GM11168 (cell line): ENCODE data around the gene ECE1.
"Not testable (repeated sequence)": the region's sequence is repeated elsewhere in the genome, so short reads cannot be mapped to it uniquely, and the experiment has no call there.

Experiments used
- in situ Hi-C: fragments of 300-500 bp; cut with MboI; formaldehyde crosslinking; loops from one replicate; pipeline ENCODE4 v1.12.0; 2022; ENCODE audit warnings: low sequenced_read_pairs; ENCODE audit not compliant: unreplicated experiment

ECE1 gene

GRCh38 chr1:21201238-21201637 lies 89.0 kb downstream of the ECE1 start:
- in situ Hi-C loops, result not testable (repeated sequence)

GRCh38 chr1:21200767-21201166 lies 89.5 kb downstream of the ECE1 start:
- in situ Hi-C loops, result no loop called here

DNA sequence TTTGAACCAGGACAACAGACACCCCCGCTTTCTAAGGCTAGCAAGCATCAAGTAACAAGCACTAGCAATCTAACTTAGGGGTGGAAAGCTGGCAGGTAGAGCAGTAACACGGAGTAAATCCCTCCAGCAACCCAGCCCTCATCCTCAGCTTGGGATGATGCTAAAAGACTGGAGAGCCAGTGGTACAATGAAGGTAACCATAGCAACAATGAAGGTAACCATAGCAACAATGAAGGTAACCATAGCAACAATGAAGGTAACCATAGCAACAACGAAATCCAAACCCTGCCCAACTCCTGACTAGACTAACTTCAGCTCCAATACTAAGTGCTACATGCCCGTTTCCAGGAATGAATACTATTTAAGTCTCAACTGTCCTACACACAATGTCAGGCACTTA lies 91.3 kb downstream of the ECE1 start:
- in situ Hi-C loops, result loop anchor here (10.0 kb wide), 2 partner anchors 194 to 504 kb away; no protein-coding TSS in a partner anchor

- in situ Hi-C loops, result loop anchor here (10.0 kb wide), 2 partner anchors 188 to 498 kb away; no protein-coding TSS in a partner anchor
Measured at GRCh38 chr1:21192871-21193270, 97.4 kb downstream of the ECE1 start.

DNA sequence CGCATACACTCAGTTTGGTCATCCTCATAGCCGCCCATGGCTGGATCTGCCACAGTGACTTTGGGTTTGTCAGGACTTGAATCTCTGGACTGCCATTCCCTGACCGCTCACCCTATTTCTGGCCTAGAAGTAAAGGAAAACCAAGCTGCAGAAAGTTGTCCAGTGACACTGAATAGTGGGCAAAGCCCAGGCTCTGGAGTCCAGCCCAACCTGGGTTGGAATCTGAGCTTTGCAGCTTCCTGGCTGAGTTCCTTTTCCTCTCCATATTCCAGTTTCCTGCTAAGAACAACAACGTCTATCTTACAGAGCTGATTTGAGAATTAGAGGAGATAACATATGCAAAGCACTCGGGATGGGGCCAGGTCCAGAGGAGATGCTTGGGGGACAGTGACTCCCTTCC lies 98.0 kb downstream of the ECE1 start:
- in situ Hi-C loops, result loop anchor here (10.0 kb wide), 2 partner anchors 187 to 497 kb away; no protein-coding TSS in a partner anchor

GRCh38 chr1:21190771-21191170 lies 99.5 kb downstream of the ECE1 start:
- in situ Hi-C loops, result loop anchor here (10.0 kb wide), 2 partner anchors 186 to 496 kb away; no protein-coding TSS in a partner anchor

DNA sequence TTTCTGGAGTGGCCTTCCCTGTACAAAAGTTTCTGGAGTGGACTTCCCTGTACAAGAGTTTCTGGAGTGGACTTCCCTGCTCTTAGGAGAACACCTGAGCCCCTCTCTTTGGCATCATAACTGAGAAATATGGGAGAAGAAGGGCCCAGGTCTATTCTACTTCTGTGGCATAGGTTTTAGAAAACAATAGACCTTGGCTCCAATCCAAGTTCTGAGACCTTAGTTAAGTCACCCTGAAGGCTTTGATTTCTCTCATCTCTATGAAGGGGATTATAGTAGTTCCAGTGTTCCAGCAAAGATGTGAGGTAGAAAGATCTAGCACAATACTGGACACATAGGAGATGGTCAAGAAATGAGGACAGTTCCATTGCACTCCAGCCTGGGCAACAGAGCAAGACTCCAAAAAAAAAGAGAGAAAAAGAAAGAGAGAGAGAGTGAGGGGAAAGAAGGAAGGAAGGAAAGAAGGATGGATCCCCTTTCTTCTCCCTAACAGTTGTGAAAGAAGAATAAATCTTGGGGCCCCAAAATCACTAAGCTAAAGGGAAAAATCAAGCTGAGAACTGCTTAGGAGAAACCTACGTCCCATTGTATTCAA lies 100.3 kb downstream of the ECE1 start:
- in situ Hi-C loops, result loop anchor here (10.0 kb wide), 2 partner anchors 185 to 495 kb away; no protein-coding TSS in a partner anchor

GRCh38 chr1:21189421-21189820 lies 100.8 kb downstream of the ECE1 start:
- in situ Hi-C loops, result no loop called here

GRCh38 chr1:21188235-21188634 lies 102.0 kb downstream of the ECE1 start:
- in situ Hi-C loops, result no loop called here

DNA sequence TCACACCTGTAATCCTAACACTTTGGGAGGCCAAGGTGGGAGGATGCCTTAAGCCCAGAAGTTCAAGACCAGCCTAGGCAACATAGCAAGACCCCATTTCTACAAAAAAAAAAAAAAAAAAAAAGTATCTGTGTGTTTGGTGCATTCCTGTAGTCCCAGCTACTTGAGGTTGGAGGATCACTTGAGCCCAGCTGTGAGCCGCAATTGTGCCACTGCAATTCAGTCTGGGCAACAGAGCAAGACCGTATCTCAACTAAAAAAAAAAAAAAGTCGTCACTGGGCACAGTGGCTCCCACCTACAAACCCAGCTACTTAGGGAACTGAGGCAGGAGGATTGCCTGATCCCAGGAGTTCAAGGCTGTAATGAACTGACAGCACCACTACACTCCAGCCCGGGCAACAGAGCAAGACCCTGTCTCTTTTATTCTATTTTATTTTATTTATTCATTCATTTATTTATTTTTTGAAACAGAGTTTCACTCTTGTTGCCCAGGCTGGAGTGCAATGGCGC lies 105.0 kb downstream of the ECE1 start:
- in situ Hi-C loops, result no loop called here

GRCh38 chr1:21184276-21184675 lies 106.0 kb downstream of the ECE1 start:
- in situ Hi-C loops, result no loop called here

DNA sequence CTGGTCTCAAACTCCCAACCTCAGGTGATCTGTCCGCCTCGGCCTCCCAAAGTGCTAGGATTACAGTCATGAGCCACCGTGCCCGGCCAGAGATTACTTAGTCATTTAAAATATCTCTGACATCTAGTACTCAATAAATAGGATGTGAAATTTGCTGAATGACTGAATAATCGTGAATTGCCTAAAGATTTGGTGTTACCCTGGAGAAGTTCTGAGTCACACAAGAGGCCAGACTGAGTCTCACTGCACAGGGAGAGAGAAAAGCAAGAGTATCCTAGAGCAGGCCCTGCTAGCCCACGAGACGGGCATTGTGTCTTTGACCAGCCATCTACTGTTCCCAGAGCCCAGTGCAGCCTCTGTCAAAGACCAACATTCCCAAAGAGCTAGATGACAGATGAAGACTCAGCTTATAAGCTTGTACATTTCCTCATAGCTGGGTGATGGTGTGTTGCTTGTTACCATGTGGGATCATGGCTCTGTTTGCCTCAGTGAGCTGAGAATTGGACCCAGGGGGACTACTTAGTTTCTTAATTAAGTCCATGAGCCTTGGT lies 108.0 kb downstream of the ECE1 start:
- in situ Hi-C loops, result no loop called here

GRCh38 chr1:21178271-21178670 lies 112.0 kb downstream of the ECE1 start:
- in situ Hi-C loops, result not testable (repeated sequence)

GRCh38 chr1:21176586-21177555 lies 113.4 kb downstream of the ECE1 start, which contains the start of gene EIF4G3:
Gene EIF4G3, minus strand, starts transcription at chr1:21176897. Its CDS starts 174,155 bp downstream, at chr1:21002742.
- in situ Hi-C loops, result no loop called here

DNA sequence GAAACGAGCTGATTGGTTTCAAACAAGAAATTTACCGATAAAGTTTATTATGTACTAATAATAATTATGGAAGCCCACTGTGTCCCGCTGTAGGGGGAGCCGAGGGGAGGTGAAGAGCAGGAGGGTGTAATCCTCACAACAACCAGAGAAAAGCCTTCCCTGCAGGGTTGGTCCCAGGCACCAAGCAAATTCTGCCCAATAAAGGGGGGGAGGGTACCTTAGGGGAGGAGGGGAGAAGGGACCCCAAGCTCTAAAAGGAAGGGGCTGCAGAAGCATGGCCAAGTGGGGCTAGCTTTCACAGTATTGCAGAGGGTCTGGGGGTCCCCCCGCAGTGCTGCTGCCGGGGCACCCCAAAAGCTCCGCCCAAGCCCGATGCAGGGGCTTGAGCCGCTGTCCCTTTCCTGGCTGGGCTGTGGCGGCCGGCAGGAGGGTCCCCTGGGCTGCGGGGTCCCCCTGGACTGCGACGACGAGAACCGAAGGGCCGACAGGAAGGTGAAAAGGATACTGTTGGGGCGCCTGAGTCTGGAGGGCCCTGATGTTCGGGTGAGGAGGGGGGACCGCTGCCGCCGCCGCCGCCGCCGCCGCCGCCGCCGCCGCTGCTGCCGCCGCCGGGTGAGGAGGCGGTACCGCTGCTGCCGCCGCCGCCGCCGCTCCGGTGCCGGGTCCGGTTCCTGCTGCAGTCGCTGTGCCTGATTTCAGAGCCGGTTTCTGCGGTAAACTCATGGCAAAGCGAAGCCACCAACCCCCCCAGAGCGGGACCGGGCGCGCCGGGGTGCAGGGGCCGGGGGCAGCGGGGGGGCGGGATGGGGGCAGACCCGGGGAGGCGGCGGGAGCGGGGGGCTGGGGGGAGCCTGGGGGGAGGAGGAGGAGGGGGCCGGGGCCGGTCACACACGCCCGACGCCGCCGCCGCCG lies 114.3 kb downstream of the ECE1 start:
- in situ Hi-C loops, result no loop called here

- in situ Hi-C loops, result no loop called here
Measured at GRCh38 chr1:21175324-21175669, 115.0 kb downstream of the ECE1 start.

DNA sequence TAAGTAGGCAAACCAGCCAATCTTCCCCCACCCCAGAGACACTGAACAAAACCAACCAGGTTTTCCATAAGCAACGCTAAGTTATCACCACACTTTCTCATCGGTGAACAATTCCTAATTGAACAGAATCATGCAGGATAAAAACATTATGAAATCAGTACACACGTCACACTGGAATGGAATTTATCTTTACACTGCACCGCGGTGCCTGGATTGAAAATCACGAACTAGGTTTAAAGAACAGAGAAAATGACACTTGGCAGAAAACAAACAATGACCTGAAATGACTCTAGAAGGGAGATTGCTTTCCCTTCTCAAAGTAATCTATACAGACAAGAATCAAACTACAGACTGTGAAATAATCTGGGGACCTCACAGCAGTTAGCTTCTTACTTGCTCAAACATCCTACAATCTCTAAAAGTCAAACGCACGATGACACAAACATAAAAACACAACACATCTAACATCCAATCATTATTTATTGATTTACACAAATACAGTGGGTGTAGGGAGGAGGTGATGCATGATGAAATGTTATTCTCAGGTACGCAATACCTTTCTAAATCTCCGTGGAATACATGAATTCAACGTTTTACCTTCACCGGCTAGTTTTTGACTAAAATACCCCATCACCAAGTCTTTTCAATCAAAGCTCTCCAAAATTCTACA lies 115.5 kb downstream of the ECE1 start:
- in situ Hi-C loops, result no loop called here

DNA sequence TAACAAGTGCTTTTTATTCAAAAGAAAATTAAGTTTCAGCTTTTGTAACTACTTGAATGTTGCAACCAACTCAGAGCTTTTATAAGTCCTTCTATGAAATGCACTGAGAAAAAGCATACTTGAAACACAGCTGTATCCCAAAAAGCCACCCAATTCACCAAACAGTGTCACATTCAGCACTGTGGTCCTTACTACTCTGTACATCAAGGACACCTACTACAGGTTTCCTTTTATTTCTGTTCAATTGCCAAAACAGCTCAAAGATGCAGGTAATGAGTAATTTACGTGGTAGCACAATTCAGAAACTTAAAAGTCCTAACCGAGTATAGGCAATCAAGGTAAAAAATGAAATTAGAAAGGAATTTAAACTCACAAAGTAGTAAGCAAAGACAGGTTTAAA lies 116.0 kb downstream of the ECE1 start:
- in situ Hi-C loops, result no loop called here

DNA sequence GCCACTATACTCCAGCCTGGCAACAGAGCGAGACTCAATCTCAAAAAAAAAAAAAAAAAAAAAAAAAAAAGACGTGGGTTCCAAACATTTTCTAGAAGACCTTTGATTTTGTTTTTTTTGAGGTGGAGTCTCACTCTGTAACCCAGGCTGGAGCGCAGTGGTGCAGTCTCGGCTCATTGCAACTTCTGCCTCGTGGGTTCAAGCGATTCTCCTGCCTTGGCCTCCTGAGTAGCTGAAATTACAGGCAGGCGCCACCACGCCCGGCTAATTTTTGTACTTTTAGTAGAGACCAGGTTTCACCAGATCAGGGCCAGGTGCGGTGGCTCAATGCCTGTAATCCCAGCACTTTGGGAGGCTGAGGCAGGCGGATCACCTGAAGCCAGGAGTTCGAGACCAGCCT lies 117.2 kb downstream of the ECE1 start:
- in situ Hi-C loops, result not testable (repeated sequence)
